GM21447 (cell line): ENCODE data around the gene SLC44A3.

Experiments used
- ATAC-seq: cut with Tn5 transposase; IDR thresholded peaks from one replicate; pipeline ENCODE4 v1.9.1; 2021; ENCODE audit not compliant: unreplicated experiment

The SLC44A3 gene

GRCh38 chr1:94799206-94799605 lies 21.0 kb upstream of the SLC44A3 start:
- ATAC-seq = no peak

GRCh38 chr1:94801919-94802546 lies 18.1 kb upstream of the SLC44A3 start:
- peak; percentile 75 for ATAC-seq

GRCh38 chr1:94803106-94803505 lies 17.1 kb upstream of the SLC44A3 start:
- no peak for ATAC-seq

- no peak for ATAC-seq
These were observed 16.4 kb upstream of the SLC44A3 start for GRCh38 chr1:94803517-94804441.

- no peak for ATAC-seq
These were observed 15.7 kb upstream of the SLC44A3 start for GRCh38 chr1:94804442-94804837.

GRCh38 chr1:94805912-94806311 lies 14.2 kb upstream of the SLC44A3 start:
- no peak for ATAC-seq

GRCh38 chr1:94806441-94806871 lies 13.7 kb upstream of the SLC44A3 start:
- no peak for ATAC-seq

GRCh38 chr1:94807742-94808491 lies 12.2 kb upstream of the SLC44A3 start:
- ATAC-seq = no peak

GRCh38 chr1:94808669-94809068 lies 11.5 kb upstream of the SLC44A3 start:
- ATAC-seq = no peak

- no peak for ATAC-seq
These were observed 7.2 kb upstream of the SLC44A3 start for GRCh38 chr1:94812985-94813384.

- ATAC-seq = no peak
These were observed 4.1 kb upstream of the SLC44A3 start for GRCh38 chr1:94816030-94816429.

GRCh38 chr1:94817712-94818111 lies 2.4 kb upstream of the SLC44A3 start:
- ATAC-seq = no peak

GRCh38 chr1:94819238-94819944 lies 766 bp upstream of the SLC44A3 start:
- no peak for ATAC-seq

GRCh38 chr1:94820936-94821335 lies 779 bp downstream of the SLC44A3 start:
- no peak for ATAC-seq

GRCh38 chr1:94821636-94822305 lies 1.6 kb downstream of the SLC44A3 start:
- ATAC-seq = no peak

GRCh38 chr1:94823116-94823515 lies 3.0 kb downstream of the SLC44A3 start:
- no peak for ATAC-seq

- ATAC-seq = no peak
These were observed 5.8 kb downstream of the SLC44A3 start for GRCh38 chr1:94825936-94826335.

- no peak for ATAC-seq
These were observed 7.3 kb downstream of the SLC44A3 start for GRCh38 chr1:94827434-94827833.

GRCh38 chr1:94828251-94828650 lies 8.1 kb downstream of the SLC44A3 start:
- ATAC-seq = no peak

GRCh38 chr1:94831641-94832040 lies 11.5 kb downstream of the SLC44A3 start:
- no peak for ATAC-seq
